Inflammatory macrophage (primary cell): ENCODE results near the gene CLIC3.

Experiments used
- DNase-seq, 2 donors: peaks; one replicate each; pipeline ENCODE4 v3.0.0-alpha.2; 2020 to 2022

The CLIC3 gene

DNA sequence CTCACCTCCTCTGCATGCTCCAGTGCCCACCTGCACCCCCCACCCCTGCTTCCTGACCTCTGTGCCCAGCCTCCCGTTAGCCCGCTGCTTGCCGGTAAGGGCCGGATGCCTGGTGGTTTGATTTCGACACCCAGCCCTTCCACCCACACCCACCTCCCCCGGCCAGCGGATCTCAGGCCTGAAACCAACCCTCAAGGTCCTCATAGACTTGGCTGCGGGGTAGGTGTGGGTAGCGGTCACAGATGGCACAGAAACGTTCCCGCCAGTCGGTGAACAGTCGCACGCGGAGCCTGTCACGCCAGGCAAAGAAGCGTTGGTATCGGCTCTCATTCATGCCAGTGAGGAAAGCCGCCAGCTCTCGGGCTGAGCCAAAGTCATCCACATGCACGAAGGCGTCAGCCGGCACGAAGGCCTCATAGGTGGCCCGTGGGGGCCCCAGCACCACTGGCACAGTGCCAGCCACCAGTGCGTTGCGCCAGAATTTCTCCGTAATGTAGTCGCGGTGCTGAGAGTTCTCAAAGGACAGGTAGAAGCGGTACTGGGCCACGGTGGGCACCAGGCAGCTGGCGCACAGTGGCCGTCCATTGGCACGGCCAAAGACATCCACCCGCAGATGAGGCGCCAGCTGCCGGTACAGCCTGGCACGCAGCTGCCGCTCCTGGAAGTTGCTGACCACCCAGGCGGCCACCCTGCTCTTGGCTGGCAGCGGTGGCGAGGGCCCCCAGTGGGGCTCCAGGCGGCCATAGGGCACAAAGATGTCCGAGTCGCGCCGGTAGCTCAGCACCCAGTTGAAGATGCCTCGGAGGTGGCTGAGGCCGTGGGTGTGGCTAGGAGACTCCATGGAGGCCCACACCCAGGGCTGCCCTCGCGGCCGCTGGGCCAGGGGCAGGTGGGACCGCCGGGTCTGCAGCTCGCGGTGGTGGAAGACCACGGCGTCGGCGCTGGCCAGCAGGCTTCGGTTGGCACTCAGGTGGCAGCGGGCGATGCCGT, 34.5 kb upstream of the CLIC3 start:
- DNase-seq = peak; percentile 60 to 76

DNA sequence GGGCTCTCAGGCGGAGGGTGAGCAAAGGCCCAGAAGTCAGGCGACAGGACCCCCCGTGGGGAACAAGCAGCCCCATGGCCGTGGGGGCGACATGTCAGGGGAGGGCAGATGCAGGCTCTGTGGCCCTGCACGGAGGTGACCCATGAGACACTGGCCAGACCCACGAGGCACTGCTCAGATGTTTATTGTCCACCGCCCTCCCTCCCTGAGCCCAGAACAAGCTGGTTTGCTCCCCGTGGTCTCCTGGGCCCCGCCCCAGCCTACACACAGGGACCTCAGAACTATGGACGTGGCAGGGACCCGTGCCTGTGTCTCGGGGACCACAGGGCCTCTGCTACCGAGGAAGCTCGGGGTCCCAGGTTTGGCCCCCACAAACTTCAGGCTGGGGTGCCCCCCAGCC, 33.6 kb upstream of the CLIC3 start:
- peak in 1 of 2 donors; percentile 34 for DNase-seq

DNA sequence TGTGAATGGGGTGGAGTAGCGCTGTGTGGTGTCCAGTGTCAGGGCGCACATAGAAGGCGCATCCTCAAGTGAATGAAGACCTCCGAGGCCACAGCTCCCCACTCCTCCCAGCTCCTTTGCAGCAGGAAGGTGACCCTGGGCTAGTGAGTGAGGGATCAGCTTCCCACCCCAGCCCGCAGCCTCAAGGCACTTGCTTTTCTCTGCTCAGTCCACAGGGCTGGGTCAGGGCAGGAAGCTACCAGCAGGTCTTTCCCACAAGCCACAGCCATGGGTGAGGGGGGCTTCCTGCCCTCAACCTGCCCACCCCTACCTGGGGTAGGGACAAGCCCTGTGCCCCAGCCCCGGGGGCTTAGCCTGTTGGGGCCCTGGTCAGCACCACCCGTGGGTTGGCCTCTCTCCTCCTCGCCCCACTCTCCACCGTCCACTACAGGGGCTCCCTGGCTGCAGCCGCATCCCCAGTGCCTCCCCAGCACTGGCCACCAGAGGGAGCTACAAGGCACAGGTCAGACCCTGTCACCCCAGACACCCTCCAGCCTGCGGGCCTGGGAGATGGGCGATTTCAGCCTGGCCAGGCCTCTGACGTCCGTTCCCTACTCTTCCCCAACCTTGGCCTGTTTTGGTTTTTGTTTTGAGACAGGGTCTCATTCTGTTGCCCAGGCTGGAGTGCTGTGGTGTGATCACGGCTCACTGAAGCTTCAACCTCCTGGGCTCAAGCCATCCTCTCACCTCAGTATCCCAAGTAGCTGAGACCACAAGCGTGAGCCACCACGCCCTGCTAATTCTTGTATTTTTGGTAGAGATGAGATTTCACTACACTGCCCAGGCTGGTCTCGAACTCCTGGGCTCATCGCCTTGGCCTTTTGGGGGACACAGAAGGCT, 32.9 kb upstream of the CLIC3 start:
- peak; percentile 77 to 80 for DNase-seq

DNA sequence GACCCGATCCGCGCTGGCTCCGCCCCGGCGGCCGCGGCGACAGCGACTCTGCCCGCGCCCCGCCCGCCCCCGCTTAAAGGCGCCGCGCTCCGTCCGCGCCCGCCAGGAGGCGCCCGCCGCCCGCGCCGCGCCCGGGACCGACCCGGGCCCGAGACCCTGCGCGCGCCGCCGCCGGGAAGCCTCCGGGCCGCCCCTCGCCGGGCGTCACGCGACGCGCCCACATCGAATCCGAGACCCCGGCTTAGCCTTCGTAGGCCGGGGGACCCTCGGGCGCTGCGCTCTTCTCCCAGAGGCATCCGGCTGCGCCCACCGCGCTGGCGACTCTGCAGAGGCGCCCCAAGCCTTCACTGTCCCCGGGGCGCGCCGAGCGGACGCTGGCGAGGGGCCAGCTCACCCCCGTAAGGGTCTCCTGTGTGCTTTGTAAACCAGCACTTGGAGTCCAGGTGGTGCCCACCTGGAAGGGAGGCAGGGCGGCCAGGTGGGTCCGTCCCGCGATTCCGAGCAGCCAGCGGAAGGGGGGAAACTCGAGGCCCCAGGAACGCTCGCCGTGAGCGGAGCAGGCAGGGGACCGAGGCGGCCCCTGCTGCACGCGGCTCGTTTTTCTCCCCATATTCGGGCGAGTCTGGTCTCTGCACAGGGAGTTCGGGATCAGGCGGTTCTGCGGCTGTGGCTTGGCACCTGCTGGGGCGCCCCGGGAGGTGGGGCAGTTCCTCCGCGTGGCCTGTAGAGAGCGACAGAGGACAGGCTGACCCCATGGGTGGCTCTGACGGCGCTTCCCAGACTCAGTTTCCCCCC, 32.1 kb upstream of the CLIC3 start:
- DNase-seq = peak; percentile 41 to 78

DNA sequence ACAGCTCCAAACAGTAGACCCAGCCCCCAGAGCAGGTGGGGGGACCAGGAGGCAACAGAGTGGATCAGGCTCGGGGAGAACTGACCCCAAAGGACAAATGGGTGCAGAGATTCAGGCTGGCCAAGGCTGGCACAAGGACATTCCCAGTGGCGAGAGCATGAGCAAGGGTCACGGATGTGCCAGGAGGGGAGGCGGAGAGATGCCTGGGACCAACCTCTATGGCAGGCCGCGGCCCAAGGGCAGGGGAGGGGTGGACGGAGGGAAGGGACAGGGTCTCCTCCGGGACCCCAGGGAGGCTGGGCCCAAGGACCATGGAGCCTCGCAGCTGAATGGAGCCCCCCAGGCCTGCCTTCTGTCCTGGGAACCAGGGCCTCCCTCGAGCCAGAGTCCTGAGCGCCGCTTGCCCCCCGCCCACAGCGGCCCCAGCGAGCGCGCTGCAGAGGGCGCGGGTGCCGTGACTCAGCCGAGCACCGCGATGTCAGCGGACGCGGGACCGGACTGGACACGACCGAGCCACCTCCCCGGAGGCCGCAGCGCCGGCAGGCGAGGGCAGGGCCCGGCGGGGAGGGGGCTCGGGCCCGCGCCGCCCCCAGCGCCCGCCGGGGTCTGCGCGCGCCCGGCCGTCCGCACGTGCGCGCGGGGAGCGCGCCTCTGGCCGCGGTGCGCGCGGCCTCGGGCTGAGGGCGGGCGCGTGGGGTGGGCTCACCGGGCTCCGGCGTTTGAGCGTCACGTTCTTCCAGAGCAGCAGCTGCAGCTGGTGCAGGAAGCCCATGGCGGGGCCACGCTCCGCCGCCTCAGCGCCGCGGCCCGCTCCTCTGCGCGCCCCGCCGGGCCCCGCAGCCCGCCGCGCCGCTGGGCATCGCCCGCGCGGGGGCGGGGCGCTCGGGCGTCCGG, 31.2 kb upstream of the CLIC3 start, which contains the start of gene ABCA2:
Gene ABCA2, minus strand, starts transcription at position 869 of the 894 bp plus-strand sequence. Its CDS starts 97 bp downstream, at position 772.
- peak in 1 of 2 donors; percentile 38 for DNase-seq

DNA sequence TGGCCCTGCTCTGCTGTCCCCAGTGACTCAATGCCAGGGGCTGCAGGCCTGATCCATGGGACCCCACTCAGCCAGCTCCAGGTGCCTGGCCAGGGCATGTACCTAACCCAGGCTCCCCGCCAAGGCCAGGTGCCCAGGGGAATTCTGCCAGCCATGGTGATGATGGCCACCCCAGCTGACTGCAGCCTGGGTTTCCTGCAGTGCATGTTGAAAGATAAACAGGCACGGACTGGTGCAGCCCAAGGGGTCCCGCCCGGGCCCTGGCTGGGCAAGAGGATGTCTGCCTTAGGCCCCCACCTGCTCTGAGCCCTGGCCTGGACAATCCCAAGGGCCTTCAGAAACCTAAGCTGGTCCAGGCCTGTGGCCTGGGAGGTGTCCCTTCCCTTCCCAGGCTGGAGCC, 30.5 kb upstream of the CLIC3 start:
- DNase-seq = no peak

DNA sequence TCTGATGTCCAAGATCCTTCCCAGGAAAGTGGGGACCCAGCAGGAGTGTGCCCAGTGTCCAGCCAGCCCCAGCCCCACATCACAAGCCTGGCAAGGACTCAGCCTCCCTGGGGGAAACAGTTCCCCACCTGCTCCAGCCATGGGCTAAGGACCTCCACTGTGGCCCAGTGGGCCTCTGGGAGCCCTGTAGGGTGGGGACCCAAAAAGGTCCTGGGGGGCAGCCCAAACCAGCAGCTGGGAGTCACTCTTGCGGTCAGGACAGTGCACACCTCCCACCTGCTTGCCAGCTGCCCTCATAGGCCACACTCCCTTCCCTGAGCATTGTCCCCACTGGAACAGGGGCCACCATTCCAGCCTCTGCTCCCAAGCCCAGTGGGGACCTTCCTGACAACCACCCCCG, 30.0 kb upstream of the CLIC3 start:
- DNase-seq = no peak

DNA sequence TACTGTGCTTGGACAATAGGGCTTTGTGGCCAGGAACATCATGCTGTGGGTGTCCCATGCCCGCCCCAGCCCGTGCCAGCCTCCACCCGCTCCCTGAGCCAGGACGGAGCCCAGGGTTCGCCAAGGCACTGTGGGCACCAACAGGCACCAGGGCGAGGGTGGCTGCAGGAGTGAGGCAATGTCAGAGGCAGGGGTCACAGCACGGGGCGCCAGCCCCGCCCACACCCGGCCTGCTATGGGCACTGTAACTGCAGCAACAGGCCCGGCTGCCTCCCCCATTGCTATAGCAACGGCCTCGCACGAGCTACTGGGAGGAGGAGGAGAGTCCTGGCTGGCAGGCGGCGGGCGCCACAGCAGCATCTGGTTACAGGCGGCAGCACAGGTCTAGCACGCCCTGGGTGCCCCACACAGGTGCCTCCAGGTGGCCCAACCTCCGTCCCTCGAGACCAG, 29.2 kb upstream of the CLIC3 start:
- no peak for DNase-seq

DNA sequence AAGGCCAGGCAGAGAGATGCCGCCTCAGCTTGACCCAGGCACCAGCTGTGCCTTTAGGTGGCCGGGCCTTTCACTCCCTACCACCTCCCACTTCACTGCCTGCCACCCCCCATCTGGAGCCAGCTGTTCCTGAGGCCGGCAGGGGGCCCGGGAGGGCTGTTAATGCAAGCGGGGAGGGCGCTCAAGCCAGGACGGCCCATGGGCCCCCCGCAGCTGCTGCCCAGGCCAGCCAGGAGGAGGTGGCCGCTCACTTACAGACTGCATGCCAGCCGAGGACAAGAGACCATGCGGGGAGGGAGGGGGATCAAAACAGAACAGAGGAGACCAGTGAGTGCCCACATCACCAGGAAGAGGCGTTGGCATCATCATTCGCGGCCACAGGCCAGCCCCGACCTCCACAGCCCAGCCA, 27.2 kb upstream of the CLIC3 start:
- no peak for DNase-seq

DNA sequence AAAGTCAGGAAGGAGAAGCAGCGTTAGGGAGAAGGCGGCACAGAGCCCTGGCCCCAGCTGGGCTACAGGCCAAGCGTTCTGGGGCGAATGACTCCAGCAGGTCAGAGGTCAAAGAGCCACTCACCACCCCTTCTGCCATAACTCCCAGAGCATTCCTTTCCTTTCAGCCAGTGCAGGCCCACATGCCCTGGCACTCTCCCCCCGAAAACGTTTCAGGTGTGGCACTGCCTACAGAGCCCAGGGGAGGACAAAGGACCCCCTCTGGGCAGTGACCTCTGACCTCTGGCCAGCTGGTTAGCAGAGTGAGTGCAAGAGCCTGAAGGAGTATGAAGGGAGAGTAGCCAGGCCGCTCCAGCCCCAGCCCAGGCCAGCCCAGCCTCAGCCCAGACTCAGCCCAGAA, 26.8 kb upstream of the CLIC3 start:
- no peak for DNase-seq

DNA sequence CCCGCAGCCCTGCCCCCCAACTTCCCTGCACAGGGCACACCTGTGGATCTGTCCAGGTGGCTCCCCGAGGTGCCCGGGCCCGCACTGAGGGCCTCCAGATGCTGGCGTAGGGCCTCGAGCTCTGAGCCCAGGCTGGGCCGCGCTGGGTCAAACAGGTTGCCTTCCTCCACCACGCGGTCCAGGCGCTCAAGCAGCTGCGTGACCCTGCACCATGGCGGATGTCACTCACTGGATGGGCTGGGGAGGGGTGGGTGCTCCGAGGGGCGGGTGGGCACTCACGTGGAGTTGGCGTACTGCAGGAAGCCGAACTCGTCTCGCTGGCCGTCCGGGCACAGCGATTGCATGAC, 26.3 kb upstream of the CLIC3 start:
- DNase-seq = no peak

DNA sequence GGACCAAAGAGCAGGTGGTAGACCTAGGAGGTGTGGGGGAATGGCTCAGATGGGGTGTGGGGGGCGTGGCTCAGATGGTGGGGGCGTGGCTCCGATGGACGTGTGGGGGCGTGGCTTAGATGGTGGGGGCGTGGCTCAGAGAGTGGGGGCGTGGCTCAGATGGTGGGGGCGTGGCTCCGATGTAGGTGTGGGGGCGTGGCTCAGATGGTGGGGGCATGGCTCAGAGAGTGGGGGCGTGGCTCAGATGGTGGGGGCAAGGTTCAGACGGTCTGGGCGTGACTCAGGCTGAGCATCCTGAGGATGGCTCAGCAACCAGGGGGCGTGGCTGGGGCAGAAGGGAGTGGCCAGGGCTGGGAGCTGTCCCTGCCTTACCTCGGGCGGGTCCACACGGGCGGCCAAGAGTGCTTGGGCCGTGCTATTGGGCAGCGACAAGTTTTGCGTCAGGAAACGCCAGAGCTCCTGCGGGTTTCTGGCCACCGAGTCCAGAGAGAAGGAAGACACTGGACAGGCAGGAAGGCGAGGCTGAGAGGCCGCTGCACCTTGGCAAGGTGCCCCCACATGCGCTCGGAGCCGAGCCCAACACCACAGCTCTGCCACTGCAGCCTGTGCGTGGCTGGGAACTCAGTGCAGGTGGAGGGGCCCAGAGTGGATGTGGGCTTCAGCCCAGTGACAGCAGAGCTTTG, 25.8 kb upstream of the CLIC3 start:
- DNase-seq = peak; percentile 78 to 82

DNA sequence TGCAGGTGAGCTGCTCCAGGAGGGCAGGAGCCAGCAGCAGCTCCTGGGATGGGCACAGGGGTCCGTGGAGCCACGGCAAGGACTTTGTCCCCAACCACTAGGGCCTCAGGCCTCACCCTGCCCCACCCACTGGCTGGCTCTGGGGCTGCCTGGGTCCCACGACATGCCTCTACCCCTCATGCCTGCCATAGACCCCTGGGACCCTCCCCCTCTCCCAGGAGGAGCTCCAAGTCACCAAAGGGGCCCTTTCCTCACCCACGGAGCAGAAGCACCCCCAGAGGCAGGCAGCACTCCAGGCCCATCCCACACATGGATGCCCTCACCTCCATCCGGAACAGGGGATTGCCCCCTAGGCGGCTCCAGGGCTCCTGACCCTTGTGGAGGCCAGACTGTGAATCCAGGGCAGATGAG, 25.2 kb upstream of the CLIC3 start:
- no peak for DNase-seq

DNA sequence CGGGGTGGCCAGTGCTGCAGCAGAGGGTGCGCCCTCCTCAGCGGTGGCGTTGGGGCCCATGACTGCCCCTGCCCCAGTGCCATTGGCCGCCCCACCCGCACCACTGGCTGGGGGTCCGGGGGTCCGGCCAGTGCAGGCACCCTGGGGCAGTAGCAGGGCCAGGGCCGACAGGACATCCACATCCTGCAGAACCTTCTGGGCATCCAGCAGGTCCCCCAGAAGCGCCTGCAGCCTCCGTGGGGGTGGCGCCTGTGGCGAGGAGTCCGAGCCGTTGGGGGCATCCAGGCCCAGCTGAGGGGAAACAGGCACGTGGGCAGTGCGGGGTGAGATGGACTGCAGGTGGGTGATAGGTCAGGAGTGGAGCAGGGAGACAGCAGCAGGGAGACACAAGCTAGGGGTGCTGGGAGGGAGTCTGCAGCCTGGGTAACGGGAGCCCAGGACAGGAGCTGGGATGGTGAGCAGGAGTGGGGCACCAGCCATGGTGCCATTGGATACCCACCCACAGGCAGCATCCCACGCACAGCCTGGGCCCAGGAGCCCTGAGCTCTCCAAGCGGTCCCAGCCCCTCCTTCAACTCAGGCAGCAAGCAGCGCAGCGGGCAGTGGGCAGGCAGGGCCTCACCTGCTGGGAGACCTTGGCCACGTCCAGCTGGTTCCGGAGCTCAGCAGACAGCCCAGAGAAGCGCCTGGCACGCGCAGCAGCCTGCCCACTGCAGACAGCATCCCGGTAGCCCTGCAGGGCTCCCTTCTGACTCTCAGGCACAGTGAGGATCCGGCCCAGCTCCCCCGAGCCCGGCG, 24.6 kb upstream of the CLIC3 start:
- DNase-seq = no peak

DNA sequence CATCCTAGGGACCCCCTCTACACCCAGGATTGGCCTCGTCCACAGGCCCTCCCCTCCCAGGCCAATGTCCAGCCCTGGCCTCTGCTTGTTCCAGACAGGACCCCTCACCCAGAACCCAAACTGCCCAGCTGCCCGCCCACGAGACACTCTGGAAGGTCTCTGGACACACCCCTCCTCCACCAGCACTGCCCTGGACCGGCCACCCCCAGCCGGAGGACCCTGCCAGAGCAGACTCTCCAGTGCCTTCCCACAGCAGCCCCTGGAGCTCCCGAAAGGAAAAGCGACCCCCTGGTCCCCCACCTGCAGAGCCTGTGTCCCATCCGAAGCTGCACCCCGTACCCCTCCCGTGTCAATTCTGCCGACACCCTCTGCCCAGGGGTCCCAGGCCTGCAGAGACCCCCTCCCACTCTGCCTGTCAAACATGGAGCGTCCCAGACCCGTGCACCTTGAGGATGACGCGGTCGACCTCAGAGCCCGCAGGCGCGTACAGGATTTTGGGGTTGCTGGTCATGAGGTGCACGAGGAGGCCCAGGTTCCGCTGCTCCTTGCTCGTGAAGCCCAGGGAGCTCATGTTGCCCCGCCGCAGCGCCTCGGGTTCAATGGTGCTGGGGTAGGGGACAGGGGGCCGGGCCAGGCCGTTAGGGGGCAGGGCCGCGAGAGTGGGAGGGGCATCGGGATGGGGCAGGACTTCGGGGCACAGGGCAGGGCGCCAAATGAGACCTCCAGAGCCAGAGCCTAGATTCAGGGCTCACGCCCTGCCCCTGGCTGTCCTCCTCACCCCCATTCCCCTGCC, 23.7 kb upstream of the CLIC3 start:
- no peak for DNase-seq

DNA sequence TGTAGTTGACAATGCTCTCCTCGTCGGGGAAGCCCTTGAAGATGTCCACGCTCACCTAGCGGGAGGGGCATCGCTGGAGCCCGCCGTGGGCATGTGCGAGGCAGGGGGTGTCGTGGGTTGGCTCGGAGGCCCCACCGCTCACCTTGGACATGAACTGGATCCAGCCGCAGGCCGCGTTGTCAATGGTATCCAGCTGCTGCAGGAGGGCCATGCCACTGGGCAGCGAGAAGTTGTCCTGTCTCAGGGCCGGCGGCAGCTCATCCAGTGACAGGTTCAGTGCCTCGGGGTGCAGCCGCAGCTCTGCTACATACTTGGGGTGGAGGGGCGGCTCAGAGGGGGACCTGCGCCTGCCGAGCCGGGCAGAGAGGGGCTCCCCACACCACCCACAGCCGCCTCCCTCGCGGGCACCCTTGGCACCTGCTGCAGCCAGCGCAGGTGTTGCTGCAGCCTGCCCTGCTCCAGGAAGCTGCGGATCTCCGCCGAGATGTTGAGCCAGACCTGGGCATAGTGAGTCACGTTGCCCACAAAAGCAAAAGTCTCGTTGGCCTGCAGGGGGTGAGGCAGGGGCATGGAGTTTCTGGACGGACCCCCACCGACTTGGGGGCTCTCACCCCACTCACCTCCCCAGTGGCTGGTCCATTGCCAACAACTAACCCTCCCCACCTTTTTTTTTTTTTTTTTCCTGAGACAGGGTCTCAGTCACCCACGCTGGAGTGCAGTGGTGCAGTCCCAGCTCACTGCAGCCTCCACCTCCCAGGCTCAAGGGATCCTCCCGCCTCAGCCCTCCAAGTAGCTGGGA, 22.6 kb upstream of the CLIC3 start:
- no peak for DNase-seq

DNA sequence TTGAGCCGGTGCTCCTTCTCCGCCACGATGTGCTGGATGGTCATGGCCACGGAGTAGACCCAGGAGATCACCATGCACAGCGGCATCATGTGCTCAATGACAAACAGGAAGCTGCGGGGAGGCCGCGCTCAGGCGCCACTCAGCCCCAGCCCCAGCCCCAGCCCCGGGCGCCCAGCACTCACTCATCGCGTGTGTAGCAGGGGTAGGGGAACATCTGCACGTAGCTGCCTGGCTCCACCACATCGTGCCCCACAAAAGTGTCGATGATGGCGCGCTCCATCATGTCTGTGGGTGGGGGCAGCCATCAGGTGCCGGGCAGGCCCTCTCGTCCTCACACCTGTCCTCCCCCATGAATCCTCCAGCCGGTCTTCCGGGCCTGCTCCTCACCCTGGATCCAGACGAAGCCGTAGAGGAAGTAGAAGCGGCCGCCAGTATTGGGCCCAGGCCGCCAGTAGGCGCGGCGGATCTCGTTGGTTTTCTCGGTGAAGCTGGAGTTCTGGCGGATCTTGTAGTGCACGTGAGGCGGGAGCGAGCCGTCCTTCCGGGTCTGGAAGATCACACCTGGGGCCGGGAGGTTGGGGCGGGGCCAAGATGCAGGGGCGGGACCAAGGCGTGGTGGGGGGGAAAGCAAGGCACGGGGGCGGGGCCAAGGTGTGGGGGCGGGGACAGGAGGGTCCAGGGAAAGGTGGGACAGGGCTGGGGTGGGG, 21.6 kb upstream of the CLIC3 start:
- DNase-seq = no peak

DNA sequence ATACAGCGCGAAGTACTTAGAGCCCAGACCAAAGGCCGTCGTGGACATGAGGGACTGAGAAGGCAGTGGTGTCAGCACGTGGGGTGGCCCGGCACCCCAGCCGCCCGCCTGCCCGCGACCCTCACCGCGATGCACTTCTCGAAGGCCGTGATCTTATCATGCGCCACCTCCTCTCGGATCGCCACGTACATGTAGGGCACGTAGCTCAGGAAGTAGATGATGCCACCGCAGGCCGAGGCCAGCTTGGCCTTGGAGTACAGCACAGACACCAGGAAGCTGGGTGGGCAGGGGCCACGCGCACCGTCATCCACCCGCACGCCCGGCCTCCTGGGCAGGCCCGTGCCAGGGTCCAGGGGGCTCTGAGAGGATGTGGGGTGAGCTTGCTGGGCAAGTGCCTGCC, 20.7 kb upstream of the CLIC3 start:
- no peak for DNase-seq
